IPS-18a (cell line): Measurements from ENCODE around the gene ATL3.
A peak's percentile ranks its signal among the peaks of the same experiment; 100 is the strongest.

Experiments
- H3K27ac ChIP-seq: one replicate; pipeline ENCODE4 v1.5.1; 2013; ENCODE audit warnings: low read length
- H3K27me3 ChIP-seq: one replicate; pipeline ENCODE4 v1.6.1; 2013; ENCODE audit warnings: mild to moderate bottlenecking, low read length; ENCODE audit not compliant: control insufficient read depth, insufficient read depth
- H3K36me3 ChIP-seq: one replicate; pipeline ENCODE4 v1.6.1; 2013; ENCODE audit warnings: low read depth, low read length; ENCODE audit not compliant: control insufficient read depth
- H3K4me1 ChIP-seq: one replicate; pipeline ENCODE4 v1.6.1; 2013; ENCODE audit warnings: low read depth, low read length; ENCODE audit not compliant: control insufficient read depth
- H3K4me3 ChIP-seq: one replicate; pipeline ENCODE4 v1.5.1; 2013; ENCODE audit warnings: low read length
- H3K9ac ChIP-seq: one replicate; pipeline ENCODE4 v1.6.1; 2013; ENCODE audit warnings: mild to moderate bottlenecking, low read length, moderate library complexity
- H3K9me3 ChIP-seq: one replicate; pipeline ENCODE4 v1.6.1; 2013; ENCODE audit warnings: low read depth, low read length; ENCODE audit not compliant: control insufficient read depth

Gene ATL3, protein sequence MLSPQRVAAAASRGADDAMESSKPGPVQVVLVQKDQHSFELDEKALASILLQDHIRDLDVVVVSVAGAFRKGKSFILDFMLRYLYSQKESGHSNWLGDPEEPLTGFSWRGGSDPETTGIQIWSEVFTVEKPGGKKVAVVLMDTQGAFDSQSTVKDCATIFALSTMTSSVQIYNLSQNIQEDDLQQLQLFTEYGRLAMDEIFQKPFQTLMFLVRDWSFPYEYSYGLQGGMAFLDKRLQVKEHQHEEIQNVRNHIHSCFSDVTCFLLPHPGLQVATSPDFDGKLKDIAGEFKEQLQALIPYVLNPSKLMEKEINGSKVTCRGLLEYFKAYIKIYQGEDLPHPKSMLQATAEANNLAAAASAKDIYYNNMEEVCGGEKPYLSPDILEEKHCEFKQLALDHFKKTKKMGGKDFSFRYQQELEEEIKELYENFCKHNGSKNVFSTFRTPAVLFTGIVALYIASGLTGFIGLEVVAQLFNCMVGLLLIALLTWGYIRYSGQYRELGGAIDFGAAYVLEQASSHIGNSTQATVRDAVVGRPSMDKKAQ

GRCh38 chr11:63671322-63672155, at the start of gene ATL3:
ATL3 (minus strand) TSS chr11:63671376; CDS start chr11:63671335, 41 bp downstream.
- no peaks in the 10 kb centered on the region for H3K36me3 ChIP-seq
- no peaks in the 10 kb centered on the region for H3K9me3 ChIP-seq
- peak within 1 kb of the TSS; percentile 65 for H3K4me3 ChIP-seq
- peaks cover 7% of the 10 kb centered on the region for H3K4me1 ChIP-seq
- H3K27me3 ChIP-seq = peaks cover 14% of the 10 kb centered on the region
- H3K27ac ChIP-seq = no peak within 1 kb of the TSS
- H3K9ac ChIP-seq = peak within 1 kb of the TSS; percentile 58

DNA sequence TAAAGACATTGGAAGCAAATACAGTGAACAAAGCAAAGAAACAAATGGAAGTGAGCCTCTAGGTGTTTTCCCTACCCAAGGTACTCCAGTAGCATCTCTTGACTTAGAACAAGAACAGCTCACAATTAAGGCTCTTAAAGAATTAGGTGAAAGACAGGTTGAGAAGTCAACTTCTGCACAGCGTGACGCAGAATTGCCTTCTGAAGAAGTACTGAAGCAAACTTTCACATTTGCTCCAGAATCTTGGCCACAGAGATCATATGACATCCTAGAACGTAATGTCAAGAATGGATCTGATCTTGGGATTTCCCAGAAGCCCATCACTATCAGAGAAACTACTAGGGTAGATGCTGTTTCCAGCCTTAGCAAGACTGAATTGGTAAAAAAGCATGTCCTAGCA, 49.4 kb upstream of the ATL3 start:
- H3K9me3 ChIP-seq = no peaks in the 10 kb centered on the region
- H3K27me3 ChIP-seq = no peaks in the 10 kb centered on the region
- no peaks in the 10 kb centered on the region for H3K4me1 ChIP-seq
- no peak overlapping the region for H3K9ac ChIP-seq
- H3K36me3 ChIP-seq = peaks cover 8% of the 10 kb centered on the region
- no peak overlapping the region for H3K4me3 ChIP-seq
- no peak overlapping the region for H3K27ac ChIP-seq

GRCh38 chr11:63719987-63720386, 48.8 kb upstream of the ATL3 start:
- no peaks in the 10 kb centered on the region for H3K4me1 ChIP-seq
- H3K27ac ChIP-seq = no peak overlapping the region

DNA sequence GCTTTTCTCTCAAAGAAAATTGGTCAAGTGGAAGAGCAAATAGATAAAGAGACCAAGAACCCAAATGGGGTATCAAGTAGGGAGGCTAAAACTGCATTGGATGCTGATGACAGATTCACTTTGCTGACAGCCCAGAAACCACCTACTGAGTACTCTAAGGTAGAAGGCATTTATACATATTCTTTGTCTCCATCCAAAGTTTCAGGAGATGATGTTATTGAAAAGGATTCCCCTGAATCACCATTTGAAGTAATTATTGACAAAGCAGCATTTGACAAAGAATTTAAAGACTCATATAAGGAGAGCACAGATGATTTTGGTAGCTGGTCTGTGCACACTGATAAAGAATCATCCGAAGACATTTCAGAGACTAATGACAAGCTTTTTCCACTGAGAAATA, 47.8 kb upstream of the ATL3 start:
- Histone ChIP-seq H3K4me3 (no peak overlapping the region), H3K27me3 (no peaks in the 10 kb centered on the region), H3K9me3 (no peaks in the 10 kb centered on the region), H3K36me3 (peaks cover 8% of the 10 kb centered on the region), H3K4me1 (no peaks in the 10 kb centered on the region), H3K27ac (no peak overlapping the region), H3K9ac (no peak overlapping the region)

More at GRCh38 chr11:63719987-63720386, 48.8 kb upstream of the ATL3 start:
- Histone ChIP-seq H3K36me3 (peaks cover 8% of the 10 kb centered on the region), H3K27me3 (no peaks in the 10 kb centered on the region), H3K4me3 (no peak overlapping the region), H3K9ac (no peak overlapping the region), H3K9me3 (no peaks in the 10 kb centered on the region)

DNA sequence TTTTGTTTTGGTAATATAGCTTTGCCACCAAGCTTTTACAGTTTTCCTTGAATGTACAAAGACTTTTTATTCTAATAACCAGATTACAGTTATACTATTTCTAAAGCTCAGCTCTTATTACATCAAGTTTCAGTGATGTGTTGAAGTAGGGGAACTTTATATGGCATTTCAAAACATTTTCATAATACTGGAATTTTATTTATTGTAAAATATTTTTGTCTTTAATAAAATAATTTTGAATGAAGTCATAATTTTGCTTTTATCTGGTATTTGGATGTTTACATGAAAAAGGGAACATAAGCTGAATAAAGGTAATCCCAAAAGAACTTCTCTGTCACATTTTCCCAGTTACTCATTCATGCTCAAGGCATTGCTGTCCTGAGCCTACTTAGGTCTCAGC, 44.9 kb upstream of the ATL3 start:
- Histone ChIP-seq H3K36me3 (peaks cover 8% of the 10 kb centered on the region), H3K27me3 (no peaks in the 10 kb centered on the region), H3K9ac (no peak overlapping the region), H3K9me3 (no peaks in the 10 kb centered on the region), H3K4me1 (no peaks in the 10 kb centered on the region), H3K27ac (no peak overlapping the region), H3K4me3 (no peak overlapping the region)

DNA sequence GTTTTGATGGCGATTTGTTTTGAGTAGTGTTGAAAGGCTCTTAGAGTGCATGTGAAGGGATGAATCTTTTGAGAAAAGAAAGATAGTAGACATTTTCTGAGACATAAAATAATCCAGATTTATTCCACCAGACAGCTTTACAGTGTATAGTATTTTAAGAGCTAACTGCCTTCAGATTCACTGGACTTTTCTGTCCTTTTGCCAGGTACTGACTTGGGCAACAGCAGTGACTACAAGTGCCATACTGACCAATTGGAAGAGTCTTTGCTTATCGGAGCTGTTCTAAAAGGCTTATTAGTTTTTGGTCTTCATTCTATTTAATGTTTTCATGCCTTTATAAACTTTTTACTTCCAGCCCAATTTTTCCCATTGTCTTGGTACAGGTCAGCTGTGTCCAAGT, 42.6 kb upstream of the ATL3 start:
- Histone ChIP-seq H3K4me1 (no peaks in the 10 kb centered on the region), H3K4me3 (no peak overlapping the region), H3K9ac (no peak overlapping the region), H3K36me3 (peaks cover 2% of the 10 kb centered on the region), H3K27me3 (no peaks in the 10 kb centered on the region), H3K27ac (no peak overlapping the region), H3K9me3 (no peaks in the 10 kb centered on the region)

- Histone ChIP-seq H3K27ac (no peak overlapping the region), H3K4me3 (no peak overlapping the region), H3K27me3 (no peaks in the 10 kb centered on the region), H3K9ac (no peak overlapping the region), H3K9me3 (no peaks in the 10 kb centered on the region), H3K4me1 (no peaks in the 10 kb centered on the region), H3K36me3 (no peaks in the 10 kb centered on the region)
These were observed 40.7 kb upstream of the ATL3 start for GRCh38 chr11:63711838-63712237.

- Histone ChIP-seq H3K9me3 (no peaks in the 10 kb centered on the region), H3K9ac (no peak overlapping the region), H3K27ac (no peak overlapping the region), H3K27me3 (no peaks in the 10 kb centered on the region), H3K4me3 (no peak overlapping the region), H3K4me1 (no peaks in the 10 kb centered on the region), H3K36me3 (no peaks in the 10 kb centered on the region)
These were observed 39.5 kb upstream of the ATL3 start for GRCh38 chr11:63710476-63711217.

- Histone ChIP-seq H3K27me3 (no peaks in the 10 kb centered on the region), H3K36me3 (no peaks in the 10 kb centered on the region), H3K27ac (no peak overlapping the region), H3K9me3 (no peaks in the 10 kb centered on the region), H3K4me3 (no peak overlapping the region), H3K4me1 (no peaks in the 10 kb centered on the region), H3K9ac (no peak overlapping the region)
These were observed 38.2 kb upstream of the ATL3 start for GRCh38 chr11:63709336-63709884.

- Histone ChIP-seq H3K36me3 (no peaks in the 10 kb centered on the region), H3K9ac (no peak overlapping the region), H3K27me3 (no peaks in the 10 kb centered on the region), H3K27ac (no peak overlapping the region), H3K4me3 (no peak overlapping the region), H3K9me3 (no peaks in the 10 kb centered on the region), H3K4me1 (no peaks in the 10 kb centered on the region)
These were observed 37.6 kb upstream of the ATL3 start for GRCh38 chr11:63708764-63709163.

DNA sequence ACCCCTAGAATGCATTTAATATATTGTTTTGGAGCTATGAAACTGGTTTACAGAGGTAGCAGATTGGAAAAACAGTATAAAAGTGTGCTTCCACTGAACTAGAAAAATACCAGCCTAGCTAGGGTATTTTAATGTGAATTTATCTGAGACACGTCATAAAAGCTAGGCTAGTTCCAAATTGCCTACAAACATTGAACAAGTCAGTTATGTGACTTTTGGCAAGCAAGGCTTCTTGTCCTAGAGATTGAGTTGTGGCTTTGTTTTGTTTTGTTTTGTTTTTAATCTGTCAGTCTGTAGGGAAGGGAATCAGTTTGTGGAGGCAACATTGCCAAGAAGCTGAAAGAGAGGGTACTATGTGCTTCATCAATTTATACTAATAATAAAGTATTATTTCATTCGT, 34.4 kb upstream of the ATL3 start:
- H3K9ac ChIP-seq = no peak overlapping the region
- H3K27ac ChIP-seq = no peak overlapping the region
- H3K9me3 ChIP-seq = no peaks in the 10 kb centered on the region
- no peaks in the 10 kb centered on the region for H3K4me1 ChIP-seq
- no peaks in the 10 kb centered on the region for H3K27me3 ChIP-seq
- H3K36me3 ChIP-seq = no peaks in the 10 kb centered on the region
- H3K4me3 ChIP-seq = no peak overlapping the region
